ENCODE measurements around the gene HTT. TPM values are rescaled to one million over a fixed set of nuclear protein-coding genes. Genes with fewer than 3 reads are reported as not detected.

Gene HTT
- polyA plus RNA-seq, 1 donor from 2014 or later = 11.5 TPM

DNA sequence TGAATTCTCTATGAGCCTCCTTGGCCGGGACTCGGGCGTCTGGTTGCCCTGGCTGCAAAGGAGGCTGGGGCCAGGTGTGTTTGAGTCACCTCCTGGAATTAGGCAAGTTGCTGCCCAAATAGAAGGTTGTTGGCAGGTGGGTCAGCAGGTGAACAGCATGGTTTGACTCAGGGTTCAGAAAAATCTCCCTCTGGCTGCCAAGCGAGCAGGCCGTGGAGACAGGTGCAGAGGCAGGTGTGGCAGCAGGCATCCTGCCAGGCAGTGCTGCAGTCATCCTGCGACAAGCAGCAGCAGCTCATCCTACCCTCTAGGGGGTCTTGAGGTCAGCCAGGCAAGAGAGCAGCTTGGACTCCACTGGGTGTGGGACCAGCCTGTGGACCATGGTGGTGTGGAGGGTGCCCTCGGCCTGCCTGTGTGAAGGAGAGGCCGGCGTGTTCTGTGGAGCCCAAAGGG, 182.6 kb downstream of the HTT start:
- Histone ChIP-seq H3K79me2 (replicated peaks; ENCODE audit: insufficient read depth, low read length) (no peaks in the 10 kb centered on the region), H3K4me3 (ENCODE audit: low read length) (no peak overlapping the region), H3F3A (ENCODE audit: insufficient read depth, low read length, poor library complexity, severe bottlenecking) (no peaks in the 10 kb centered on the region), H3K27ac (ENCODE audit: low read length) (no peak overlapping the region), H3K9me3 (ENCODE audit: low read length) (no peaks in the 10 kb centered on the region), H4K20me1 (ENCODE audit: insufficient read depth) (no peaks in the 10 kb centered on the region), H3K36me3 (ENCODE audit: insufficient read depth, low read length) (no peaks in the 10 kb centered on the region), H3K9me2 (ENCODE audit: insufficient read depth, low read length) (no peaks in the 10 kb centered on the region), H2AFZ (ENCODE audit: low read depth, low read length) (no peak overlapping the region), H3K4me2 (ENCODE audit: low read length) (no peak overlapping the region), H3K27me3 (ENCODE audit: insufficient read depth, low read depth, low read length) (no peaks in the 10 kb centered on the region), H3K9ac (ENCODE audit: low read length) (no peak overlapping the region)
- TF ChIP-seq EZH2 (IDR thresholded peaks at IDR 0.05; ENCODE audit: borderline replicate concordance, insufficient read depth, low read length, poor library complexity, severe bottlenecking) = no peak
- TF ChIP-seq EP300 (conservative IDR thresholded peaks at IDR 0.05; ENCODE audit: poor library complexity, severe bottlenecking) = no peak
- no peak for TF ChIP-seq CTCF (IDR thresholded peaks at IDR 0.05; ENCODE audit: poor library complexity, severe bottlenecking)
- no peak for TF ChIP-seq TAF1 (IDR thresholded peaks at IDR 0.05; ENCODE audit: low read depth)
- TF ChIP-seq SMC3 (conservative IDR thresholded peaks at IDR 0.05; ENCODE audit: poor library complexity) = no peak
- no peak for TF ChIP-seq MXI1 (conservative IDR thresholded peaks at IDR 0.05; ENCODE audit: poor library complexity, severe bottlenecking)
- TF ChIP-seq RAD21 (conservative IDR thresholded peaks at IDR 0.05) = no peak
- no peak for TF ChIP-seq REST (IDR thresholded peaks at IDR 0.05; ENCODE audit: borderline replicate concordance)
- no peak for TF ChIP-seq POLR2AphosphoS5 (IDR thresholded peaks at IDR 0.05)

DNA sequence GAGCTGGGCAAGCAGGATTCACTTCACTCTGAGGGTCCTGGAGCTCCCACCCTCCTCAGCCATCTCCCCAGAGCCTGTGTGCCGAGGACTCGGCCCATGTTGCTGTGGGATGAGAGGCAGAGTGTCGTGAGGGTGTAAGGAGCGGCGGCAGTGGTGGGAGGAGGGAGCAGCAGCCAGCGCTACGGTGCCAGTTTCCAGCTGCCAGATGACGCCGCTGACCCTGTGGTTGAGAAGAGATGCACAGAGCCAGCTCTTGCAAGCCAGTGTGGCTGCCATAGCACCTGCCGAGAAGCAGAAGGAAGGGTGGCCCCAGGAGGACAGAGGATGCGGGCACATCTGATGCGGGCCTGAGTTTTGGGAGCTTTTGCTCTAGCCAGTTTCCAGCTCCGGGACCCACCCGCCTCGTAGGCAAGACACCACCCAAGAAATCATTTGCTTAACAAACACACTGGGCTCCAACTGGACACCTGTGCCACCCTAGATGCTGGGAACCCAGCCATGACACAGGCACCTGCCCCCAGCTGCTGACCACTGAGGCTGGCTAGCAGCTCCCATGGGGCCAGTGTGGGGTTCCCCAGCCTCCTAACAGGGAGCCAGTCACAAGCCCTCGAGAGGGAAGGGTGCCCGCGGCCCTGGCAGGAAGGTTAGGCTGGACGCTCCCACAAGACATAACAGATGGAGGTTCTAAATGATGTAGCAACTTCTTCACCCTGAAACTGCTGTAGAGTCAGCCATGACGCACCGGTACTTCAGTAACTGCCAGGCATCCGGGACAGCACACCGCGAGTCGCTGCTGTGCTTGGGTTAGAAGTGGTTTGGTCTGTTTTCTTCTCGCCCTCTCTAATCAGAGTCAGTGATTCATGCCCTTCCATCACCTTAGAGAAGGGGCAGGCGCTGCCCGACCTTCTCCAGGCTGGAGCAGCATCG, 183.3 kb downstream of the HTT start:
- no peaks in the 10 kb centered on the region for H3K79me2 ChIP-seq (replicated peaks; ENCODE audit: insufficient read depth, low read length)
- H3K27me3 ChIP-seq (ENCODE audit: insufficient read depth, low read depth, low read length) = no peaks in the 10 kb centered on the region
- no peak overlapping the region for H2AFZ ChIP-seq (ENCODE audit: low read depth, low read length)
- TF ChIP-seq POLR2AphosphoS5 (IDR thresholded peaks at IDR 0.05) (no peak), EZH2 (IDR thresholded peaks at IDR 0.05; ENCODE audit: borderline replicate concordance, insufficient read depth, low read length, poor library complexity, severe bottlenecking) (no peak), EP300 (conservative IDR thresholded peaks at IDR 0.05; ENCODE audit: poor library complexity, severe bottlenecking) (no peak), MXI1 (conservative IDR thresholded peaks at IDR 0.05; ENCODE audit: poor library complexity, severe bottlenecking) (no peak), CTCF (IDR thresholded peaks at IDR 0.05; ENCODE audit: poor library complexity, severe bottlenecking) (no peak), TAF1 (IDR thresholded peaks at IDR 0.05; ENCODE audit: low read depth) (no peak), REST (IDR thresholded peaks at IDR 0.05; ENCODE audit: borderline replicate concordance) (no peak), RAD21 (conservative IDR thresholded peaks at IDR 0.05) (no peak), SMC3 (conservative IDR thresholded peaks at IDR 0.05; ENCODE audit: poor library complexity) (no peak)
- H3F3A ChIP-seq (ENCODE audit: insufficient read depth, low read length, poor library complexity, severe bottlenecking) = no peaks in the 10 kb centered on the region
- H3K9me2 ChIP-seq (ENCODE audit: insufficient read depth, low read length) = no peaks in the 10 kb centered on the region
- H3K9me3 ChIP-seq (ENCODE audit: low read length) = no peaks in the 10 kb centered on the region
- H3K27ac ChIP-seq (ENCODE audit: low read length) = no peak overlapping the region
- H3K36me3 ChIP-seq (ENCODE audit: insufficient read depth, low read length) = no peaks in the 10 kb centered on the region
- H3K4me3 ChIP-seq (ENCODE audit: low read length) = no peak overlapping the region
- no peak overlapping the region for H3K9ac ChIP-seq (ENCODE audit: low read length)
- no peaks in the 10 kb centered on the region for H4K20me1 ChIP-seq (ENCODE audit: insufficient read depth)
- H3K4me2 ChIP-seq (ENCODE audit: low read length) = no peak overlapping the region
